Tibial nerve (tissue), 4 donors: ENCODE results near the gene KLHL26. TPM values are rescaled to one million over a fixed set of nuclear protein-coding genes. Genes with fewer than 3 reads are reported as not detected.
A peak's percentile ranks its signal among the peaks of the same experiment; 100 is the strongest.

Experiments used
- DNase-seq, 2 donors: peaks; one replicate each; pipeline ENCODE4 v3.0.0-alpha.2; 2019; ENCODE audit warnings: low spot score in 2 of 2
- H3K27ac ChIP-seq, 4 donors: fragments of 200-600 bp; sonication (generic) in 3 of 4; one replicate each; pipeline ENCODE4 v1.5.1; 2017 to 2019; ENCODE audit warnings: mild to moderate bottlenecking in 1 of 4
- H3K27me3 ChIP-seq, 2 donors: fragments of 200-600 bp; sonication (generic) in 1 of 2; one replicate each; pipeline versions ENCODE4 v1.5.1 to v1.6.0; 2017 to 2019
- H3K36me3 ChIP-seq, 3 donors: fragments of 200-600 bp; sonication (generic); one replicate each; pipeline ENCODE4 v1.5.1; 2018 to 2019
- H3K4me1 ChIP-seq, 4 donors: fragments of 200-600 bp; sonication (generic) in 3 of 4; one replicate each; pipeline ENCODE4 v1.5.1; 2017 to 2019
- H3K4me3 ChIP-seq, 4 donors: fragments of 200-600 bp; sonication (generic) in 3 of 4; one replicate each; pipeline ENCODE4 v1.5.1; 2017 to 2019; ENCODE audit warnings: mild to moderate bottlenecking in 1 of 4, moderate library complexity in 1 of 4
- H3K9me3 ChIP-seq, 4 donors: fragments of 200-600 bp; sonication (generic) in 3 of 4; one replicate each; pipeline ENCODE4 v1.5.1; 2017 to 2019
- EP300 ChIP-seq, 2 donors: sonication (generic); formaldehyde crosslinking; IDR thresholded peaks; one replicate each; pipeline ENCODE4 v1.6.1; 2017; ENCODE audit warnings: antibody characterized with exemption in 2 of 2, mild to moderate bottlenecking in 1 of 2
- POLR2A ChIP-seq, 2 donors: fragments of 450-650 bp; IDR thresholded peaks; one replicate each; pipeline ENCODE4 v1.6.1; 2017; ENCODE audit warnings: antibody characterized with exemption in 2 of 2, mild to moderate bottlenecking in 2 of 2, moderate library complexity in 2 of 2
- WGBS, 2 donors: methylation state at CpG; one replicate each; pipeline ENCODE4 v1.1.5; 2018; 5-methylcytosine and 5-hydroxymethylcytosine counted together
- total RNA-seq, 4 donors: library from RNA; depleted of rRNA; stranded (reverse); fragments of >200 nt; gene quantifications; one replicate each; pipeline ENCODE4 v1.1.0, GENCODE V29; 2016
- TF ChIP-seq, protein P1 (sequence below), 5 experiments: fragments of 200-600 bp in 3 of 5; fragments of 450-650 bp in 2 of 5; sonication (generic) in 3 of 5; IDR thresholded peaks; one replicate each; pipeline ENCODE4 v1.5.1; 2016 to 2019; ENCODE audit warnings: antibody characterized with exemption in 5 of 5, mild to moderate bottlenecking in 3 of 5, moderate library complexity in 2 of 5

The KLHL26 gene
- total RNA-seq, 4 donors from 2014 or later = 12.9 to 38.4 (median 15.1) TPM

DNA sequence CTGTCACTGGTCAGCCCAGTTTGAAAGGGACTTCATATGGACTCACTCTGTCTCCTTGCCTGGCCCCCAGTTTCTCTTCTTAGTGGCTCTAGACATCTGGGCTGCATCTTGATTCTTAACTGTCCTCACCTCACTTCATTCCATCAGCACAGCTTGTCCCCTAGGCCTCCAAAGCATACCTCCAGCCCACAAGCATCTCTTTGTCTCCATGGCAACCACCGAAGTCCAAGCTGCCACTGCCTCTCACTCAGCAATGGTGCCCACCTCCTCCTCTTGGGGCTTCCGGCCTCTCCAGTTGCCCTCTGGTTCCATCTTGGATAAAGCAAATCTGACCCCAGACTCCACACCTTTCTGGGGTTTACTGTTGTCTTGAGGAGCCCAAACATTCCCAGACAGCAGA, 9.9 kb upstream of the KLHL26 start:
- DNase-seq = no peak
- WGBS, 2 donors = 64 to 65% methylated on average over 2 of the region's 2 CpGs
- no peaks in the 10 kb centered on the region for H3K27me3 ChIP-seq
- no peaks in the 10 kb centered on the region for H3K9me3 ChIP-seq
- peaks cover 0 to 13% (median 5%) of the 10 kb centered on the region in 4 donors for H3K4me1 ChIP-seq
- H3K4me3 ChIP-seq = no peak overlapping the region
- H3K27ac ChIP-seq = no peak overlapping the region
- no peaks in the 10 kb centered on the region for H3K36me3 ChIP-seq
- TF ChIP-seq, protein P1, sequence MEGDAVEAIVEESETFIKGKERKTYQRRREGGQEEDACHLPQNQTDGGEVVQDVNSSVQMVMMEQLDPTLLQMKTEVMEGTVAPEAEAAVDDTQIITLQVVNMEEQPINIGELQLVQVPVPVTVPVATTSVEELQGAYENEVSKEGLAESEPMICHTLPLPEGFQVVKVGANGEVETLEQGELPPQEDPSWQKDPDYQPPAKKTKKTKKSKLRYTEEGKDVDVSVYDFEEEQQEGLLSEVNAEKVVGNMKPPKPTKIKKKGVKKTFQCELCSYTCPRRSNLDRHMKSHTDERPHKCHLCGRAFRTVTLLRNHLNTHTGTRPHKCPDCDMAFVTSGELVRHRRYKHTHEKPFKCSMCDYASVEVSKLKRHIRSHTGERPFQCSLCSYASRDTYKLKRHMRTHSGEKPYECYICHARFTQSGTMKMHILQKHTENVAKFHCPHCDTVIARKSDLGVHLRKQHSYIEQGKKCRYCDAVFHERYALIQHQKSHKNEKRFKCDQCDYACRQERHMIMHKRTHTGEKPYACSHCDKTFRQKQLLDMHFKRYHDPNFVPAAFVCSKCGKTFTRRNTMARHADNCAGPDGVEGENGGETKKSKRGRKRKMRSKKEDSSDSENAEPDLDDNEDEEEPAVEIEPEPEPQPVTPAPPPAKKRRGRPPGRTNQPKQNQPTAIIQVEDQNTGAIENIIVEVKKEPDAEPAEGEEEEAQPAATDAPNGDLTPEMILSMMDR (IDR thresholded peaks at IDR 0.05) = no peak

DNA sequence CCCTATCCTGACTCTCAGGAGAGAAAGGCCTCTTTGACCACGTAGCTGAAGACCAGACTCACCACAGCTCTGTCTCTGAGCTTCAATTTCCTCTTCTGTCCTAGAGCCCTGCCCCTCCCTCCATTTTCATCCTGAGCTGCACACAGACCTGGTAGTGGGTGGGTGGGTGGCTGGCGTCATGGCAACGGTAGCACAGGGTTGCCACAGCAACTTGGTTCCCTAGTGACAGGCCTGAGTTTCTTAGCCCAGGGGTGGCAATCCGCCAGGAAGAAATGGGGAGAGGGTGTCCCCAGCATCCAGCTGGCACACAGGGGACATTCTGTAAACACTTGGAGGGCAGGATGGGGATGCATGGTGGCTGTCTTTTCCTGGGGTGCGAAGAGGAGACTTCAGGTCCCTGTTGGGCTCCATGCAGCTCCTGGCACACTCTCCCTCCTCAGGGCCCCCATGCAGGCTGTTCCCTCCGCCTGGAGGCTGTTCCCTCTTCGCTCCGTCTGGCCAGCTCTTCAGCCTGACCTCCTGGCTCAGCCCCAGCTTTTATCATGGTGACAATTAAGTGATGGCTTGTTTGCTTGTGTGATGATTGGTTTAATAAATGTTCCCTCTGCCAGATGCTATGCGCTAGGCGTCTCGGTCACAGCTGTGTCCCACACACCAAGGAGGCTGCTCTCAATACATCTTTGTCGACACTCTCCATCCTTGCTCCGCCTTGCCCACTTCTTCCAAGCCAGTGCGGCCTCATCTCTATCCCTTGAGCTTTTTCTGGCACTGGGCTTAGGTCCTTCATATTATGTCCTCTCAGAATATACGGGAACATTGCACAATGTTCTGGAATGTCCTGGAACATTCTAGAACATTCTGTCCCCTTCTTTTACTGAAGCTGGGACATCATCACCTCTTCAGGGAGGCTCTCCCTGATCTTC, 7.4 kb upstream of the KLHL26 start:
- TF ChIP-seq EP300 (IDR thresholded peaks at IDR 0.05) = peak; percentile 92 to 97
- TF ChIP-seq, protein P1 (IDR thresholded peaks at IDR 0.05) = no peak
- no peak for TF ChIP-seq POLR2A (IDR thresholded peaks at IDR 0.05)
- Histone ChIP-seq H3K9me3 (no peaks in the 10 kb centered on the region), H3K27ac (peak overlapping the region in 2 of 4 donors; percentile 11 to 67), H3K4me3 (no peak overlapping the region), H3K4me1 (peaks cover 0 to 13% (median 5%) of the 10 kb centered on the region in 4 donors), H3K36me3 (no peaks in the 10 kb centered on the region), H3K27me3 (no peaks in the 10 kb centered on the region)
- peak; percentile 53 to 72 for DNase-seq
- 52 to 60% methylated on average over 15 of the region's 15 CpGs for WGBS, 2 donors

DNA sequence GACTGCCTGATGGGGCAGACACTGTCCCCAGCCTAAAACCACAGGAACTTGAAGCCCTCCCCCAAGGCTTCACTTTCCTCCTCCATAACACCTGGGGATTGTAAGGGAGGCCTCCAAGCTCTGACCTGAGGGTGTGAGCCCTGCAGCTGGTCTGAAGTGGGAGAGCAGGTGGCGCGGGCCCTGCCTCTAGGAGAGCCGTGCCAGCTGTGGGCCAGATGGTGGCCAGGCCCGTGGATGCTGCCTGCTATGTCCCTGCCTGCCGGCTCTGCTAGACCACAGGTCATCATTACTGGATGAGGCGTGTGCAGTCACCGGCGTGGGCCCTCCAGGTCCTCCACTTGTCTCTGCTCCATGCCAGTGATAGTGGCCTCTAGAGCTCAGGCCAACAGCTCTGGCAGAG, 3.5 kb upstream of the KLHL26 start:
- H3K9me3 ChIP-seq = no peaks in the 10 kb centered on the region
- DNase-seq = no peak
- no peak for TF ChIP-seq POLR2A (IDR thresholded peaks at IDR 0.05)
- TF ChIP-seq, protein P1 (IDR thresholded peaks at IDR 0.05) = no peak
- TF ChIP-seq EP300 (IDR thresholded peaks at IDR 0.05) = no peak
- no peaks in the 10 kb centered on the region for H3K36me3 ChIP-seq
- peaks cover 0 to 42% (median 19%) of the 10 kb centered on the region in 4 donors for H3K4me1 ChIP-seq
- H3K27me3 ChIP-seq = no peaks in the 10 kb centered on the region
- 71 to 74% methylated on average over 7 to 8 of the region's 8 CpGs for WGBS, 2 donors
- no peak overlapping the region for H3K27ac ChIP-seq
- no peak overlapping the region for H3K4me3 ChIP-seq

DNA sequence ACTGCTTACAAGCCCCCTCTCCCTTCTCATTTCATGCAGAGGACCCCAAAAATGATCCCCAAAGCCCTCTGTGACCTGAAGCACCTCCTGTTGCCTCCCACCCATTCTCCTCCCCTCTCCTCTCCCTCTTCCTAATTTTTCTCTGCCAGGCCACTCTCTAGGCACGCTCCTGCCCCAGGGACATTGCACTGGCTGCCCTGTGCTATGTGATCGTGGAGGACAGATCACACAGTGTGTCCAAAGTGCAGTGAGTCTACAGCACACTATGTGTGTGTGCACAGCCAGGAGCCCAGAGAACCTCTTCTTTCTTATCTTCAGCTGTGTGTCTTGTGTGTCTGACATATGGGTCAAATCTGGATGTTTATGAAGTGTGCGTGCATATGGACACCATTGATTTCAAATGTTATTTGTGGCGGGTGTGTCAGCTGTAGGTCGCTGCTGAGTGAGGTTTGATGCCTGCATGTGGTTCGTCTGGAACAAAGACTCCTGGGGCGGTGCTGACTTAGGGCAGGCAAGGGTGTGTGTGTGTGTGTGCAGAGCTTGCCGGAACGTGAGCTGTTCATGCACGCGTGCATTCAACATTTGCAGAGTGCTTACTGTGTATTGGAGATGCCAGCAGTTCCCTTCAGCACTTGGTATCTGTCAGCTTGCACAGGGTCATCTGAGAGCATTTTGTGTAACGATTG, 2.1 kb upstream of the KLHL26 start:
- H3K4me3 ChIP-seq = no peak overlapping the region
- 33 to 44% methylated on average over 12 of the region's 12 CpGs for WGBS, 2 donors
- no peaks in the 10 kb centered on the region for H3K27me3 ChIP-seq
- peaks cover 0 to 39% (median 17%) of the 10 kb centered on the region in 4 donors for H3K4me1 ChIP-seq
- no peaks in the 10 kb centered on the region for H3K36me3 ChIP-seq
- H3K27ac ChIP-seq = peak overlapping the region in 1 of 4 donors; percentile 48
- H3K9me3 ChIP-seq = no peaks in the 10 kb centered on the region
- TF ChIP-seq POLR2A (IDR thresholded peaks at IDR 0.05) (no peak), EP300 (IDR thresholded peaks at IDR 0.05) (no peak)
- TF ChIP-seq, protein P1 (IDR thresholded peaks at IDR 0.05) = no peak
- no peak for DNase-seq

DNA sequence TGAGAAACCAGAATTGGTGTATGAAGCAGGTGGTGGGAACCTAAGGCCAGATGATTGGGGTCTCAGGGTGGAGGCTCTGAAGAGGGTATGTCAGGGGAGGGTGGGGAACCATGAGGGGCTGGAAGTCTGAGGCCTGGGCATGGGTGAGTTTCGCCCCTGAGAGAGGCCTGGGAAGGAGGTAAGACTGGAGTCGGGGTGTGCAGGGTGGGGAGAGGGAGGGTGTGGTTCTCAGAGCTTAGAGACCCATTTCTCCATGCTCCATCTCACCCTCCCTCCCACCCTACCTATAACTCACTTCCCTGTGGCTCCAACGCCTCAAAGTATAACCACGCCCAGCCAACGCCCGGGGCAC, 1.0 kb upstream of the KLHL26 start:
- Histone ChIP-seq H3K4me1 (peaks cover 0 to 37% (median 15%) of the 10 kb centered on the region in 4 donors), H3K27ac (peak overlapping the region in 3 of 4 donors; percentile 89 to 98 (median 94)), H3K9me3 (no peaks in the 10 kb centered on the region), H3K4me3 (peak overlapping the region in 2 of 4 donors; percentile 91 to 93), H3K36me3 (no peaks in the 10 kb centered on the region), H3K27me3 (no peaks in the 10 kb centered on the region)
- TF ChIP-seq EP300 (IDR thresholded peaks at IDR 0.05) (no peak), POLR2A (IDR thresholded peaks at IDR 0.05) (no peak)
- TF ChIP-seq, protein P1 (IDR thresholded peaks at IDR 0.05) = no peak
- no peak for DNase-seq
- WGBS, 2 donors = 18 to 19% methylated on average over 6 of the region's 6 CpGs
